ENCODE results near the gene CHST9. TPM values are rescaled to one million over a fixed set of nuclear protein-coding genes. Genes with fewer than 3 reads are reported as not detected.

The CHST9 gene
- total and polyA plus RNA-seq, 10 of the 15 experiments (the other 5 are each of a cell fraction or from before 2014, with no cell fraction given) = 0.34 TPM; not detected in 9

DNA sequence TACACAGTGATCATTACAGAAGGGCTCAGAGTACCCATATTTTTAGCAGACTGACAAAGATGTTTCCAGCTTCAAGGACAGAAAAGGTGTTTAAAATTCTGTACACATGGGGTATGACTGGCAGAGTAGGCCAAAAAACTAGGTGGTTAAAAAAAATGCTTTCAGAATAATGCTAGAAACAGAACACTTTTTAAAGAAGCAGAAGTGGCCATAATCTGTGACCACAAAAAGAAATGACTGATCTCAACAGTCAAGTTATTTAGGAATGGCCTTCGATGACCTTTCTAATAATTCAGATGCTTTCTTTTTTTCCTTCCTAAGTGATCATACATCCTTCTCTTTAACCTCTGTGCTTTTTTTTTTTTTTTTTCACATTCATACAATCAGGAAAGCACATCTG is 315.5 kb downstream of the CHST9 start:
- BruUV-seq (replicated peaks) = no TSS peak
- Histone ChIP-seq H3K36me3 (ENCODE audit: control insufficient read depth in 2 of 2, insufficient read depth in 2 of 2, low read length in 1 of 2) (no peaks in the 10 kb centered on the region), H3K79me2 (ENCODE audit: control insufficient read depth, insufficient read depth, low read length) (no peaks in the 10 kb centered on the region), H3K9ac (ENCODE audit: control insufficient read depth, insufficient read depth, low read length) (no peak overlapping the region), H3K9me3 (replicated peaks; ENCODE audit: control insufficient read depth, insufficient read depth, low read length) (no peaks in the 10 kb centered on the region), H3K4me2 (ENCODE audit: control insufficient read depth, insufficient read depth) (no peak overlapping the region), H3K27ac (ENCODE audit: control insufficient read depth, insufficient read depth) (no peak overlapping the region), H3K4me1 (ENCODE audit: control insufficient read depth, insufficient read depth, low read length) (no peaks in the 10 kb centered on the region), H4K20me1 (ENCODE audit: control insufficient read depth, insufficient read depth) (no peaks in the 10 kb centered on the region), H2AFZ (ENCODE audit: control insufficient read depth, low read depth, low read length) (no peak overlapping the region), H3K4me3 (no peak overlapping the region), H3K27me3 (replicated peaks in 1 of 2; ENCODE audit: control insufficient read depth in 2 of 2, insufficient read depth in 2 of 2, low read length in 1 of 2) (0 out of 4 replicates have a peak, but pooled peaks cover 0 to under 1% of the 10 kb centered on the region in 2 experiments)
- RAD21 ChIA-PET (ENCODE audit: unreplicated experiment) = no interaction called here
- in situ Hi-C loops (cut with MboI) = no loop called here
- FAIRE-seq = peak; percentile 81
- no peak for DNase-seq (ENCODE audit: low read depth, low spot score)
- 43% methylated on average over 1 of the region's 1 CpG for WGBS (ENCODE audit: insufficient coverage, insufficient replicate concordance, low lambda C conversion rate, missing lambda C conversion rate)
- intact Hi-C loops (cut with micrococcal nuclease; ENCODE audit: unreplicated experiment) = no loop called here
- ATAC-seq = peak; percentile 29; the same call in 2 of the 3 replicates
- SMC1A ChIA-PET (ENCODE audit: uncharacterized antibody, unreplicated experiment) = interaction anchor here (1.2 kb wide), 1 partner anchor 14 kb away, joined by 3 read pairs; no protein-coding TSS in a partner anchor
- CTCF ChIA-PET = no interaction called here
- POLR2A ChIA-PET = no interaction called here
- TF ChIP-seq MTA2 (IDR thresholded peaks at IDR 0.05; ENCODE audit: low read depth) (no peak), SPI1 (IDR thresholded peaks at IDR 0.05; ENCODE audit: borderline replicate concordance, insufficient read depth, low read depth, low read length) (peak; percentile 75), STAT1 (conservative IDR thresholded peaks at IDR 0.05) (no peak), RUNX3 (IDR thresholded peaks at IDR 0.05; ENCODE audit: low read length) (peak; percentile 35)
- TF ChIP-seq, protein P1, sequence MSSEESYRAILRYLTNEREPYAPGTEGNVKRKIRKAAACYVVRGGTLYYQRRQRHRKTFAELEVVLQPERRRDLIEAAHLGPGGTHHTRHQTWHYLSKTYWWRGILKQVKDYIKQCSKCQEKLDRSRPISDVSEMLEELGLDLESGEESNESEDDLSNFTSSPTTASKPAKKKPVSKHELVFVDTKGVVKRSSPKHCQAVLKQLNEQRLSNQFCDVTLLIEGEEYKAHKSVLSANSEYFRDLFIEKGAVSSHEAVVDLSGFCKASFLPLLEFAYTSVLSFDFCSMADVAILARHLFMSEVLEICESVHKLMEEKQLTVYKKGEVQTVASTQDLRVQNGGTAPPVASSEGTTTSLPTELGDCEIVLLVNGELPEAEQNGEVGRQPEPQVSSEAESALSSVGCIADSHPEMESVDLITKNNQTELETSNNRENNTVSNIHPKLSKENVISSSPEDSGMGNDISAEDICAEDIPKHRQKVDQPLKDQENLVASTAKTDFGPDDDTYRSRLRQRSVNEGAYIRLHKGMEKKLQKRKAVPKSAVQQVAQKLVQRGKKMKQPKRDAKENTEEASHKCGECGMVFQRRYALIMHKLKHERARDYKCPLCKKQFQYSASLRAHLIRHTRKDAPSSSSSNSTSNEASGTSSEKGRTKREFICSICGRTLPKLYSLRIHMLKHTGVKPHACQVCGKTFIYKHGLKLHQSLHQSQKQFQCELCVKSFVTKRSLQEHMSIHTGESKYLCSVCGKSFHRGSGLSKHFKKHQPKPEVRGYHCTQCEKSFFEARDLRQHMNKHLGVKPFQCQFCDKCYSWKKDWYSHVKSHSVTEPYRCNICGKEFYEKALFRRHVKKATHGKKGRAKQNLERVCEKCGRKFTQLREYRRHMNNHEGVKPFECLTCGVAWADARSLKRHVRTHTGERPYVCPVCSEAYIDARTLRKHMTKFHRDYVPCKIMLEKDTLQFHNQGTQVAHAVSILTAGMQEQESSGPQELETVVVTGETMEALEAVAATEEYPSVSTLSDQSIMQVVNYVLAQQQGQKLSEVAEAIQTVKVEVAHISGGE (CRISPR knock-in tag; IDR thresholded peaks at IDR 0.05) = no peak

Data from GM12878 (cell line).